Uterus (tissue), 4 donors: Measurements from ENCODE around the gene CHP1. TPM values are rescaled to one million over a fixed set of nuclear protein-coding genes. Genes with fewer than 3 reads are reported as not detected.

Experiments used
- DNase-seq, 2 donors: peaks; one replicate each; pipeline ENCODE4 v3.0.0-alpha.2; 2019 to 2020
- H3K27ac ChIP-seq, 2 donors: fragments of 200-600 bp; sonication (generic); 1 replicate in 1 of 2; 2 replicates in 1 of 2; pipeline ENCODE4 v1.5.1; 2016 to 2018
- H3K27me3 ChIP-seq, 2 donors: fragments of 200-600 bp; sonication (generic); one replicate each; pipeline ENCODE4 v1.5.1; 2018 to 2019; ENCODE audit warnings: control low read depth in 1 of 2
- H3K36me3 ChIP-seq, 2 donors: fragments of 200-600 bp; sonication (generic); one replicate each; pipeline ENCODE4 v1.5.1; 2019; ENCODE audit warnings: control low read depth in 1 of 2
- H3K4me1 ChIP-seq, 2 donors: fragments of 200-600 bp; sonication (generic); one replicate each; pipeline ENCODE4 v1.5.1; 2018 to 2019; ENCODE audit warnings: control low read depth in 1 of 2
- H3K4me3 ChIP-seq, 2 donors: fragments of 200-600 bp; sonication (generic); 1 replicate in 1 of 2; 2 replicates in 1 of 2; pipeline ENCODE4 v1.5.1; 2018 to 2019; ENCODE audit warnings: mild to moderate bottlenecking in 1 of 2
- H3K9me3 ChIP-seq, 2 donors: fragments of 200-600 bp; sonication (generic); one replicate each; pipeline ENCODE4 v1.5.1; 2019; ENCODE audit warnings: control low read depth in 1 of 2
- POLR2A ChIP-seq, 2 donors: fragments of 450-650 bp; IDR thresholded peaks; one replicate each; pipeline ENCODE4 v1.6.1; 2016; ENCODE audit warnings: antibody characterized with exemption in 2 of 2, mild to moderate bottlenecking in 1 of 2, moderate library complexity in 1 of 2
- intact Hi-C: fragments of 100-400 bp; cut with DNase I; formaldehyde crosslinking; loops from one replicate; pipeline ENCODE4 v1.15.1; 2023; ENCODE audit warnings: low total_unique reads
- total RNA-seq, 4 donors: library from RNA; depleted of rRNA in 3 of 4; stranded (reverse); fragments of >200 nt in 3 of 4; gene quantifications; one replicate each; pipeline versions ENCODE4 v1.1.0 to v1.2.4, GENCODE V29; 2014 to 2023
- TF ChIP-seq, protein P1 (sequence below), 4 experiments: fragments of 200-600 bp in 2 of 4; fragments of 450-650 bp in 2 of 4; sonication (generic) in 2 of 4; IDR thresholded peaks; one replicate each; pipeline ENCODE4 v1.5.1; 2016 to 2019; ENCODE audit warnings: antibody characterized with exemption in 4 of 4, mild to moderate bottlenecking in 2 of 4, moderate library complexity in 1 of 4
- donor health status: DM: yes; HTN: yes; CAD: no.

The CHP1 gene
- total RNA-seq, 4 donors from 2014 or later: 54.7 to 129 (median 65.6) TPM

DNA sequence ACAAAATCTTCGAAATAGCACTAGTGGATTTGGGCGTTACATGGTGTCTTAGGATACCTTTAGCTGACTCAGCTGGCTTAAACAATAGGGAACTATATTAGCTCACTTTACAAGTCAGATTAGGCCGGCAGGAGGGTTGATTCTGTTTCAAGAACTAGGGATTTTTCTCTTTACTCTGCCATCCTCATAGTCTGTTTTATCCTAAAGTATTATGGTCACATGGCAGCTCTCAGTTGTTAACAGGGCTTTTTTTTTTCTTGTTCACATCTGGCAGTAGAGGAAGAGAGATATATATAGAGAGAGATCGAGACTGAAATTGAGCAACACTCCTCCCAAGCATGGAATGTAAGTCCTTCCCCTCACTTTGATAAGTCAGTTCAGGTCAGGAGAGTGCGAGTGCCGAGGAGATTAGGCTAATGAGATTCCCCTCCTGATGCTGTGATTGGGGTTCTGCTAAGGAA is 32.9 kb downstream of the CHP1 start:
- no peak for DNase-seq

DNA sequence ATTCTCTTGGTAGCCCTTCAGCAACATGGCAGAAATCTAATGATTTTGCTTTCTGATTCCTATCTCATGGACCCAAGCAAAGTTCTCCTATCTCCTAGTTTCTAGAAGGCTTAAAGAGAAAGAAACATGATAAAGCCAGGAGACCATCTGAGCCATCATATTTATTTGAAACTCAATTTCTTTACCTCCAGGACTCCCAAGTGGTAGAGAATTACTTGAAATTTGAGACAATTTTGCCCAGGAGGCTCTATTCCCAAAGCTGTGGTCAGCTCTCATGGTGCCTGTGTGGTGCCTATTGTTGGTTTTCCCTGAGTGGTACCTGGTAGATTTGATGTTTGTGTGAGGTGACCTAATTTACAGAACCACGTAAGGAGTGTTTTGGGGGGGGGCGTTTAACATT is 38.8 kb downstream of the CHP1 start:
- Histone ChIP-seq H3K27ac (no peak overlapping the region), H3K4me1 (no peaks in the 10 kb centered on the region), H3K36me3 (no peaks in the 10 kb centered on the region), H3K27me3 (no peaks in the 10 kb centered on the region), H3K4me3 (no peak overlapping the region), H3K9me3 (no peaks in the 10 kb centered on the region)
- DNase-seq: no peak
- TF ChIP-seq, protein P1, sequence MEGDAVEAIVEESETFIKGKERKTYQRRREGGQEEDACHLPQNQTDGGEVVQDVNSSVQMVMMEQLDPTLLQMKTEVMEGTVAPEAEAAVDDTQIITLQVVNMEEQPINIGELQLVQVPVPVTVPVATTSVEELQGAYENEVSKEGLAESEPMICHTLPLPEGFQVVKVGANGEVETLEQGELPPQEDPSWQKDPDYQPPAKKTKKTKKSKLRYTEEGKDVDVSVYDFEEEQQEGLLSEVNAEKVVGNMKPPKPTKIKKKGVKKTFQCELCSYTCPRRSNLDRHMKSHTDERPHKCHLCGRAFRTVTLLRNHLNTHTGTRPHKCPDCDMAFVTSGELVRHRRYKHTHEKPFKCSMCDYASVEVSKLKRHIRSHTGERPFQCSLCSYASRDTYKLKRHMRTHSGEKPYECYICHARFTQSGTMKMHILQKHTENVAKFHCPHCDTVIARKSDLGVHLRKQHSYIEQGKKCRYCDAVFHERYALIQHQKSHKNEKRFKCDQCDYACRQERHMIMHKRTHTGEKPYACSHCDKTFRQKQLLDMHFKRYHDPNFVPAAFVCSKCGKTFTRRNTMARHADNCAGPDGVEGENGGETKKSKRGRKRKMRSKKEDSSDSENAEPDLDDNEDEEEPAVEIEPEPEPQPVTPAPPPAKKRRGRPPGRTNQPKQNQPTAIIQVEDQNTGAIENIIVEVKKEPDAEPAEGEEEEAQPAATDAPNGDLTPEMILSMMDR (IDR thresholded peaks at IDR 0.05): no peak
- TF ChIP-seq POLR2A (IDR thresholded peaks at IDR 0.05): no peak
- intact Hi-C loops: no loop called here

More for the DNA sequence above, 32.9 kb downstream of the CHP1 start:
- intact Hi-C loops: no loop called here
- Histone ChIP-seq H3K4me3 (no peak overlapping the region), H3K27me3 (no peaks in the 10 kb centered on the region), H3K4me1 (no peaks in the 10 kb centered on the region), H3K36me3 (no peaks in the 10 kb centered on the region), H3K27ac (no peak overlapping the region), H3K9me3 (no peaks in the 10 kb centered on the region)
- TF ChIP-seq, protein P1 (IDR thresholded peaks at IDR 0.05): no peak
- TF ChIP-seq POLR2A (IDR thresholded peaks at IDR 0.05): no peak

DNA sequence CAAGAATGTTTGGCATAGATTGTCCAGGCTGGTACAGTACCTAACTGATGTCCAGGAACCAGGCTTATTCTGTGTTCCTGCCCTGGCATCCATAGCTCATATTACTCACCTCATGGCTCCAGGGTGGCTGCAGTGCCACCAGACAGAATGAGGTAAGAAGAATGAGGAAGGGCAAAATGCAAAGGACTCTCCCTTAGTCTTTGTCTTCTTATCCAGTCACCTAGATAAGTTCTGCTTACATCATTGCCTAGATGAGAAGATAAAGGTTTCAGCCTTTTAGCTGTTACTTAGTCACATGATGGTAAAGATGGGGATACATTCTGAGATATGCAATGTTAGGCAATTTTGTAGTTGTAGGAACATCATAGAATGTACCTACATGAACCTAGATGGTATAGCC is 45.8 kb downstream of the CHP1 start:
- Histone ChIP-seq H3K27me3 (no peaks in the 10 kb centered on the region), H3K36me3 (no peaks in the 10 kb centered on the region), H3K4me3 (no peak overlapping the region), H3K4me1 (no peaks in the 10 kb centered on the region), H3K27ac (no peak overlapping the region), H3K9me3 (no peaks in the 10 kb centered on the region)
- intact Hi-C loops: no loop called here
- DNase-seq: no peak
- TF ChIP-seq, protein P1 (IDR thresholded peaks at IDR 0.05): no peak
- TF ChIP-seq POLR2A (IDR thresholded peaks at IDR 0.05): no peak

DNA sequence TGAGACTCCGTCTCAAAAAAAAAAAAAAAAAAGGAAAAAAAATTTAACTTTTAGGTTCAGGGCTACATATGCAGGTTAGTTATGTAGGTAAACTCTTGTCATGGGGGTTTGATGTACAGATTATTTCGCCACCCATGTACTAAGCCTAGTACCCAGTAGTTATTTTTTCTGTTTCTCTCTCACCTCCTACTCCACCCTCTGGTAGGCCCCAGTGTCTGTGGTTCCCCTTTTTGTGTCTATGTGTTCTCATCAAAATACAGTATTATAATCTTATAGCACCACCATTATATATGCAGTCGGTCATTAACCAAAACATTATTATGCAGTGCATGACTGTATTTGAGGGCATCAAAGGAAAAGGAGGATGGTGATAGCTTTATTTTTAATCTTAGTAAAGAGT is 47.3 kb downstream of the CHP1 start:
- Histone ChIP-seq H3K27ac (no peak overlapping the region), H3K36me3 (no peaks in the 10 kb centered on the region), H3K4me1 (no peaks in the 10 kb centered on the region), H3K9me3 (no peaks in the 10 kb centered on the region), H3K4me3 (no peak overlapping the region), H3K27me3 (no peaks in the 10 kb centered on the region)
- intact Hi-C loops: no loop called here
- DNase-seq: no peak
- TF ChIP-seq, protein P1 (IDR thresholded peaks at IDR 0.05): no peak
- no peak for TF ChIP-seq POLR2A (IDR thresholded peaks at IDR 0.05)

DNA sequence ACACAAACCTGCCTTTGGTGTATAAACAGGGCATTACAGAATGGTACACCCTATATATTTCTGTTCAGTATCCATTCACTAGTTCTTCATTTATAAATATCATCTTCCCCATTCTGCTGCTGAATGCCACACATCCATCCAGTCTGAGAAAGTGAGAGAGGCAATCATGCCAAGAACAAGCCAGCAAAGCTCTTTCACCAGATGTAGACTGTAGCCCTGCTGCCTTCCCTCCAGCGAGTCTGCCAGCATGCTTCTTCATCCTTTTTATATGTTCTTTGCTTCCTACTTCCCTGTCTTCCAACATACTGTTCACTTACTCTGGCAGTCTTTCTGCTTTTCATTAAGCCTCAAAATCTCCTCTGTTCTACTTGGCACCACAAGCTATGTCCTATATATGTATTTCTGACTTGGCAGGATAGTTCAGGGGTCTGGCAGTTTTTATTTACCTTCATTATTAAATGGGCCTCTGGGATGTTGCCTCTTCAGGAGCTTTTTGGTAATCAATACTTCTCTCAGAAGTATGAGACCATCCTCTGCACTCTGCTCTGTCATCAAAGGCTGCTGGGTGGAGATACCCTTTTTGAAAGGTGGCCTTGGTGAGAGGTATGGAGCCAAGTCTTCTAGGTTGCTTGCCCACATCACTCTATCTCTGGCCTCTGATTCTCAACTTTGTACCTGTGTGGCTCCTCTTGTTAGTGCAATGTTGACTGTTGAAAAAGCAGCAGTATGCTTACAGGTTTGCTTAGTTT is 48.6 kb downstream of the CHP1 start:
- no peaks in the 10 kb centered on the region for H3K36me3 ChIP-seq

More for the DNA sequence above, 48.6 kb downstream of the CHP1 start:
- H3K4me1 ChIP-seq: no peaks in the 10 kb centered on the region
- no peaks in the 10 kb centered on the region for H3K27me3 ChIP-seq
- H3K4me3 ChIP-seq: no peak overlapping the region
- intact Hi-C loops: no loop called here
- no peaks in the 10 kb centered on the region for H3K9me3 ChIP-seq
- no peak overlapping the region for H3K27ac ChIP-seq
- TF ChIP-seq, protein P1 (IDR thresholded peaks at IDR 0.05): no peak
- TF ChIP-seq POLR2A (IDR thresholded peaks at IDR 0.05): no peak
- DNase-seq: no peak
